Dermis blood vessel endothelial cell (primary cell): ENCODE results near the gene HOXC13. TPM values are rescaled to one million over a fixed set of nuclear protein-coding genes. Genes with fewer than 3 reads are reported as not detected.

Experiments
- DNase-seq: peaks from one replicate; pipeline ENCODE4 v3.0.0; 2010
- total RNA-seq: library from RNA; depleted of rRNA; stranded (reverse); fragments of >200 nt; gene quantifications from 2 replicates; pipeline ENCODE4 v1.2.3, GENCODE V29; 2014

Gene HOXC13
- total RNA-seq = not detected in 2 replicates

GRCh38 chr12:53938326-53939140 lies at the start of gene HOXC13:
TSS of gene HOXC13 (plus strand) at chr12:53938831. CDS start at chr12:53938907, 76 bp downstream.
- DNase-seq = no peak

GRCh38 chr12:53890081-53890480 lies 48.5 kb upstream of the HOXC13 start:
- no peak for DNase-seq

GRCh38 chr12:53892762-53893395 lies 45.8 kb upstream of the HOXC13 start:
- DNase-seq = no peak

GRCh38 chr12:53899230-53899629 lies 39.4 kb upstream of the HOXC13 start:
- DNase-seq = no peak

- DNase-seq = no peak
These were observed 31.5 kb upstream of the HOXC13 start for GRCh38 chr12:53907103-53907502.

GRCh38 chr12:53916788-53917655 lies 21.6 kb upstream of the HOXC13 start:
- DNase-seq = no peak

GRCh38 chr12:53924521-53925405 lies 13.9 kb upstream of the HOXC13 start:
- no peak for DNase-seq

- no peak for DNase-seq
These were observed 11.2 kb upstream of the HOXC13 start for GRCh38 chr12:53927220-53928029.

GRCh38 chr12:53928054-53928835 lies 10.4 kb upstream of the HOXC13 start:
- no peak for DNase-seq

- DNase-seq = no peak
These were observed 9.1 kb upstream of the HOXC13 start for GRCh38 chr12:53929527-53929926.

GRCh38 chr12:53930591-53931255 lies 7.9 kb upstream of the HOXC13 start:
- no peak for DNase-seq

GRCh38 chr12:53931844-53932581 lies 6.6 kb upstream of the HOXC13 start:
- no peak for DNase-seq

GRCh38 chr12:53932915-53933314 lies 5.7 kb upstream of the HOXC13 start:
- no peak for DNase-seq

GRCh38 chr12:53935383-53936341 lies 3.0 kb upstream of the HOXC13 start:
- no peak for DNase-seq

- DNase-seq = no peak
These were observed 1.5 kb upstream of the HOXC13 start for GRCh38 chr12:53937099-53937498.

GRCh38 chr12:53937596-53938325 lies 870 bp upstream of the HOXC13 start:
- DNase-seq = no peak
